ENCODE measurements around the gene FOXL1. TPM values are rescaled to one million over a fixed set of nuclear protein-coding genes. Genes with fewer than 3 reads are reported as not detected.

The FOXL1 gene
- total RNA-seq, 1 experiment from 2014 or later, result 7.5 TPM

GRCh38 chr16:86628614-86629013 lies 50.3 kb downstream of the FOXL1 start:
- Histone ChIP-seq H3K27me3 (ENCODE audit: insufficient read depth, low read length) (no peaks in the 10 kb centered on the region), H2AFZ (ENCODE audit: low read depth, low read length, poor library complexity, severe bottlenecking) (no peak overlapping the region), H3K9ac (ENCODE audit: low read length) (no peak overlapping the region), H3K9me2 (ENCODE audit: insufficient read depth) (no peaks in the 10 kb centered on the region), H3K4me1 (ENCODE audit: control insufficient read depth in 1 of 2, insufficient read depth in 2 of 2, low read length in 2 of 2) (peaks cover 0 to 29% of the 10 kb centered on the region in 2 experiments; a peak in 1 of 4 replicates), H3K9me3 (ENCODE audit: control insufficient read depth in 1 of 2, insufficient read depth in 1 of 2, low read depth in 1 of 2, low read length in 2 of 2) (no peaks in the 10 kb centered on the region), H3K79me2 (ENCODE audit: insufficient read depth, low read length) (no peaks in the 10 kb centered on the region), H3K4me3 (replicated peaks in 1 of 2; ENCODE audit: low read depth in 1 of 2, low read length in 2 of 2) (no peak overlapping the region), H3K27ac (ENCODE audit: low read depth, low read length) (no peak overlapping the region), H3K36me3 (ENCODE audit: control insufficient read depth in 1 of 2, insufficient read depth in 2 of 2, low read length in 2 of 2) (no peaks in the 10 kb centered on the region), H3K4me2 (ENCODE audit: low read length) (no peak overlapping the region), H4K20me1 (ENCODE audit: insufficient read depth) (no peaks in the 10 kb centered on the region)
- ATAC-seq (no peak), DNase-seq (ENCODE audit: low read depth, low spot score) (no peak)
- POLR2A ChIA-PET, result no interaction called here
- intact Hi-C loops (cut with micrococcal nuclease), result no loop called here
- TF ChIP-seq RAD21 (IDR thresholded peaks at IDR 0.05; ENCODE audit: low read depth), result no peak
- no peak for TF ChIP-seq ELF1 (IDR thresholded peaks at IDR 0.05; ENCODE audit: borderline replicate concordance, low read depth)
- TF ChIP-seq EGR1 (IDR thresholded peaks at IDR 0.05; ENCODE audit: low read depth), result no peak
- no peak for TF ChIP-seq SIN3A (IDR thresholded peaks at IDR 0.05; ENCODE audit: low read depth)
- no peak for TF ChIP-seq POLR2AphosphoS5 (IDR thresholded peaks at IDR 0.05; ENCODE audit: low read depth, low read length)
- no peak; the same call in 1 of the 2 replicates for TF ChIP-seq ZFX (IDR thresholded peaks at IDR 0.05)
- no peak for TF ChIP-seq EZH2 (IDR thresholded peaks at IDR 0.05)
- TF ChIP-seq SP1 (IDR thresholded peaks at IDR 0.05; ENCODE audit: low read depth), result no peak
- no TSS peak for BruUV-seq (replicated peaks)
- CTCF ChIA-PET, result no interaction called here
- RAD21 ChIA-PET (ENCODE audit: low non-redundant PET in 1 of 2, low total read pairs in 2 of 2, uncharacterized antibody in 2 of 2, unreplicated experiment in 2 of 2), result interaction anchor here in 1 of 2 experiments (0.5 kb wide), 1 partner anchor 39 kb away, joined by 3 read pairs; no protein-coding TSS in a partner anchor

- H3K27ac ChIP-seq (ENCODE audit: low read depth, low read length), result no peak overlapping the region
- BruUV-seq (replicated peaks), result no TSS peak
- H3K4me3 ChIP-seq (replicated peaks in 1 of 2; ENCODE audit: low read depth in 1 of 2, low read length in 2 of 2), result no peak overlapping the region
- no peak overlapping the region for H2AFZ ChIP-seq (ENCODE audit: low read depth, low read length, poor library complexity, severe bottlenecking)
- H4K20me1 ChIP-seq (ENCODE audit: insufficient read depth), result no peaks in the 10 kb centered on the region
- DNase-seq (ENCODE audit: low read depth, low spot score) (no peak), ATAC-seq (no peak)
- no peak for TF ChIP-seq EZH2phosphoT487 (IDR thresholded peaks at IDR 0.05; ENCODE audit: borderline replicate concordance)
- TF ChIP-seq JUND (IDR thresholded peaks at IDR 0.05), result no peak
- TF ChIP-seq CEBPB (IDR thresholded peaks at IDR 0.05; ENCODE audit: low read depth), result no peak
- TF ChIP-seq, protein P1, sequence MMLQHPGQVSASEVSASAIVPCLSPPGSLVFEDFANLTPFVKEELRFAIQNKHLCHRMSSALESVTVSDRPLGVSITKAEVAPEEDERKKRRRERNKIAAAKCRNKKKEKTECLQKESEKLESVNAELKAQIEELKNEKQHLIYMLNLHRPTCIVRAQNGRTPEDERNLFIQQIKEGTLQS (IDR thresholded peaks at IDR 0.05), result no peak
- no peak for TF ChIP-seq YY1 (IDR thresholded peaks at IDR 0.05; ENCODE audit: extremely low read depth, insufficient replicate concordance, low read depth, low read length)
- TF ChIP-seq SRF (IDR thresholded peaks at IDR 0.05; ENCODE audit: low read depth), result no peak
- TF ChIP-seq CTCF (IDR thresholded peaks at IDR 0.05 in 2 of 3, conservative IDR thresholded peaks at IDR 0.05 in 1 of 3; ENCODE audit: borderline replicate concordance in 1 of 3, insufficient read depth in 1 of 3, low read depth in 2 of 3, low read length in 2 of 3), result no peak
- TF ChIP-seq EZH2 (IDR thresholded peaks at IDR 0.05), result no peak
- TF ChIP-seq FOSL1 (IDR thresholded peaks at IDR 0.05; ENCODE audit: low read depth), result no peak
- no peak for TF ChIP-seq RAD21 (IDR thresholded peaks at IDR 0.05; ENCODE audit: low read depth)
- TF ChIP-seq ELF1 (IDR thresholded peaks at IDR 0.05; ENCODE audit: borderline replicate concordance, low read depth), result no peak
- TF ChIP-seq ZFX (IDR thresholded peaks at IDR 0.05), result no peak
- no peak for TF ChIP-seq CBX3 (IDR thresholded peaks at IDR 0.05; ENCODE audit: low read depth)
- TF ChIP-seq EGR1 (IDR thresholded peaks at IDR 0.05; ENCODE audit: low read depth), result no peak
- no peak for TF ChIP-seq SIN3A (IDR thresholded peaks at IDR 0.05; ENCODE audit: low read depth)
- no peak for TF ChIP-seq POLR2AphosphoS5 (IDR thresholded peaks at IDR 0.05; ENCODE audit: low read depth, low read length)
- ChIA-PET RAD21 (ENCODE audit: low non-redundant PET in 1 of 2, low total read pairs in 2 of 2, uncharacterized antibody in 2 of 2, unreplicated experiment in 2 of 2) (no interaction called here), CTCF (no interaction called here), POLR2A (no interaction called here)
- H3K9me2 ChIP-seq (ENCODE audit: insufficient read depth), result no peaks in the 10 kb centered on the region
- intact Hi-C loops (cut with micrococcal nuclease), result no loop called here
- H3K36me3 ChIP-seq (ENCODE audit: control insufficient read depth in 1 of 2, insufficient read depth in 2 of 2, low read length in 2 of 2), result no peaks in the 10 kb centered on the region
- no peaks in the 10 kb centered on the region for H3K9me3 ChIP-seq (ENCODE audit: control insufficient read depth in 1 of 2, insufficient read depth in 1 of 2, low read depth in 1 of 2, low read length in 2 of 2)
- H3K9ac ChIP-seq (ENCODE audit: low read length), result no peak overlapping the region
- H3K4me1 ChIP-seq (ENCODE audit: control insufficient read depth in 1 of 2, insufficient read depth in 2 of 2, low read length in 2 of 2), result peaks cover 0 to 29% of the 10 kb centered on the region in 2 experiments; a peak in 1 of 4 replicates
- H3K27me3 ChIP-seq (ENCODE audit: insufficient read depth, low read length), result no peaks in the 10 kb centered on the region
- H3K79me2 ChIP-seq (ENCODE audit: insufficient read depth, low read length), result no peaks in the 10 kb centered on the region
- no peak overlapping the region for H3K4me2 ChIP-seq (ENCODE audit: low read length)
Observed at GRCh38 chr16:86630471-86630870, 52.1 kb downstream of the FOXL1 start.

All from HCT116 (cell line).